Stomach (tissue), 19 donors: ENCODE data around the gene EEF1B2. TPM values are rescaled to one million over a fixed set of nuclear protein-coding genes. Genes with fewer than 3 reads are reported as not detected.

Experiments used
- DNase-seq, 2 donors: peaks; one replicate each; pipeline versions ENCODE4 v3.0.0 to v3.0.0-alpha.2; 2013 to 2019
- H3K27ac ChIP-seq, 5 donors: fragments of 200-600 bp in 4 of 5; sonication (generic) in 4 of 5; one replicate each; pipeline ENCODE4 v1.5.1; 2013 to 2019; ENCODE audit warnings: mild to moderate bottlenecking in 1 of 5, moderate library complexity in 1 of 5
- H3K27me3 ChIP-seq, 3 donors: fragments of 200-600 bp; sonication (generic); one replicate each; pipeline ENCODE4 v1.5.1; 2017 to 2019; ENCODE audit warnings: mixed run types in 1 of 3
- H3K36me3 ChIP-seq, 4 donors: fragments of 200-600 bp; sonication (generic); 1 replicate in 3 of 4; 2 replicates in 1 of 4; pipeline ENCODE4 v1.5.1; 2016 to 2019
- H3K4me1 ChIP-seq, 4 donors: fragments of 200-600 bp; sonication (generic); one replicate each; pipeline ENCODE4 v1.5.1; 2016 to 2019
- H3K4me3 ChIP-seq, 4 donors: fragments of 200-600 bp; sonication (generic) in 3 of 4; one replicate each; pipeline ENCODE4 v1.5.1; 2016 to 2019; ENCODE audit warnings: mild to moderate bottlenecking in 1 of 4
- H3K9me3 ChIP-seq, 4 donors: fragments of 200-600 bp; sonication (generic); one replicate each; pipeline ENCODE4 v1.5.1; 2016 to 2019
- CTCF ChIP-seq, 7 experiments: fragments of 450-650 bp in 4 of 7; fragments of 200-600 bp in 3 of 7; sonication (generic) in 3 of 7; IDR thresholded peaks; one replicate each; pipeline ENCODE4 v1.5.1; 2016 to 2019; ENCODE audit warnings: antibody characterized with exemption in 7 of 7, control low read depth in 2 of 7, mild to moderate bottlenecking in 1 of 7
- EP300 ChIP-seq: sonication (generic); formaldehyde crosslinking; IDR thresholded peaks from one replicate; pipeline ENCODE4 v1.6.1; 2017; ENCODE audit warnings: antibody characterized with exemption
- POLR2A ChIP-seq, 4 donors: fragments of 450-650 bp; IDR thresholded peaks; one replicate each; pipeline ENCODE4 v1.6.1; 2016; ENCODE audit warnings: antibody characterized with exemption in 4 of 4, control low read depth in 2 of 4, mild to moderate bottlenecking in 1 of 4, moderate library complexity in 1 of 4
- POLR2AphosphoS5 ChIP-seq, 3 donors: sonication (generic); formaldehyde crosslinking; IDR thresholded peaks; one replicate each; pipeline ENCODE4 v1.6.1; 2016; ENCODE audit warnings: antibody characterized with exemption in 3 of 3
- WGBS, 5 donors: extraction: QIAGEN DNeasy Blood & Tissue Kit in 3 of 5; methylation state at CpG; one replicate each; pipeline versions ENCODE4 v1.1.5 to v1.1.7; 2013 to 2018; 5-methylcytosine and 5-hydroxymethylcytosine counted together
- intact Hi-C: fragments of 100-400 bp; cut with DNase I; formaldehyde crosslinking; loops from one replicate; pipeline ENCODE4 v1.15.1; 2023; ENCODE audit warnings: low total_unique reads
- long read RNA-seq, 10 donors: transcript quantifications; one replicate each; lab custom pipeline, GENCODE V29; 2026
- polyA plus RNA-seq, 3 donors: library from polyadenylated mRNA; stranded (reverse); fragments of 200-250 nt; gene quantifications; one replicate each; pipeline ENCODE4 v1.2.3, GENCODE V29; 2013
- total RNA-seq, 5 donors: library from RNA; depleted of rRNA; stranded (reverse); fragments of >200 nt; gene quantifications; one replicate each; pipeline versions ENCODE4 v1.1.0 to v1.2.3, GENCODE V29; 2014 to 2016
- donor health status: healthy with polysubstance abuse.
- donor health status: Bipolar disorder and iron deficiency.
- donor health status: healthy.

The EEF1B2 gene
- total RNA-seq: 100 to 1,000 TPM in 4 of 5 donors, 10 to 100 TPM in 1; 62.6 to 818 (median 284) TPM
- 1,000 to 10,000 TPM in 1 of 3 donors, 100 to 1,000 TPM in 2; 744 to 1,000 (median 790) TPM for polyA plus RNA-seq
- long read RNA-seq, donor 1, transcript EEF1B2-203 (6 exons, 1,098 nt): major isoform, 142 of 194 reads
- long read RNA-seq, donor 1, transcript EEF1B2-211 (2 exons, 587 nt): minor isoform, 8 of 194 reads
- long read RNA-seq, donor 1, transcript EEF1B2-201 (7 exons, 844 nt): minor isoform, 6 of 194 reads
- long read RNA-seq, donor 1, partial matches to known transcripts: 26 of 194 reads
- long read RNA-seq, donor 1, other reads (novel, unspliced or antisense): 5 of 194 reads
- long read RNA-seq, donor 2, transcript EEF1B2-211 (2 exons, 587 nt): minor isoform, 6 of 286 reads
- long read RNA-seq, donor 2, transcript EEF1B2-203 (6 exons, 1,098 nt): major isoform, 223 of 286 reads
- long read RNA-seq, donor 2, transcript EEF1B2-201 (7 exons, 844 nt): minor isoform, 13 of 286 reads
- long read RNA-seq, donor 2, partial matches to known transcripts: 40 of 286 reads
- long read RNA-seq, donor 2, other reads (novel, unspliced or antisense): 0 of 286 reads
- long read RNA-seq, donor 3, transcript EEF1B2-203 (6 exons, 1,098 nt): major isoform, 291 of 347 reads
- long read RNA-seq, donor 3, transcript EEF1B2-211 (2 exons, 587 nt): minor isoform, 9 of 347 reads
- long read RNA-seq, donor 3, transcript EEF1B2-202 (7 exons, 880 nt): minor isoform, 5 of 347 reads
- long read RNA-seq, donor 3, transcript EEF1B2-201 (7 exons, 844 nt): minor isoform, 6 of 347 reads
- long read RNA-seq, donor 3, partial matches to known transcripts: 32 of 347 reads
- long read RNA-seq, donor 3, other reads (novel, unspliced or antisense): 0 of 347 reads
- long read RNA-seq, donor 4, transcript EEF1B2-203 (6 exons, 1,098 nt): major isoform, 48 of 56 reads
- long read RNA-seq, donor 4, partial matches to known transcripts: 5 of 56 reads
- long read RNA-seq, donor 4, other reads (novel, unspliced or antisense): 0 of 56 reads
- long read RNA-seq, donor 5, transcript EEF1B2-201 (7 exons, 844 nt): minor isoform, 17 of 392 reads
- long read RNA-seq, donor 5, transcript EEF1B2-211 (2 exons, 587 nt): minor isoform, 11 of 392 reads
- long read RNA-seq, donor 5, transcript EEF1B2-202 (7 exons, 880 nt): minor isoform, 6 of 392 reads
- long read RNA-seq, donor 5, transcript EEF1B2-203 (6 exons, 1,098 nt): major isoform, 313 of 392 reads
- long read RNA-seq, donor 5, partial matches to known transcripts: 33 of 392 reads
- long read RNA-seq, donor 5, other reads (novel, unspliced or antisense): 7 of 392 reads
- long read RNA-seq, donor 6: 0 reads
- long read RNA-seq, donor 7, transcript EEF1B2-203 (6 exons, 1,098 nt): major isoform, 420 of 562 reads
- long read RNA-seq, donor 7, transcript EEF1B2-211 (2 exons, 587 nt): minor isoform, 12 of 562 reads
- long read RNA-seq, donor 7, transcript EEF1B2-202 (7 exons, 880 nt): minor isoform, 9 of 562 reads
- long read RNA-seq, donor 7, transcript EEF1B2-201 (7 exons, 844 nt): minor isoform, 13 of 562 reads
- long read RNA-seq, donor 7, partial matches to known transcripts: 103 of 562 reads
- long read RNA-seq, donor 7, other reads (novel, unspliced or antisense): 0 of 562 reads
- long read RNA-seq, donor 8, transcript EEF1B2-203 (6 exons, 1,098 nt): major isoform, 446 of 523 reads
- long read RNA-seq, donor 8, transcript EEF1B2-201 (7 exons, 844 nt): minor isoform, 13 of 523 reads
- long read RNA-seq, donor 8, transcript EEF1B2-211 (2 exons, 587 nt): minor isoform, 10 of 523 reads
- long read RNA-seq, donor 8, partial matches to known transcripts: 38 of 523 reads
- long read RNA-seq, donor 8, other reads (novel, unspliced or antisense): 12 of 523 reads
- long read RNA-seq, donor 9, transcript EEF1B2-201 (7 exons, 844 nt): minor isoform, 15 of 508 reads
- long read RNA-seq, donor 9, transcript EEF1B2-203 (6 exons, 1,098 nt): major isoform, 361 of 508 reads
- long read RNA-seq, donor 9, transcript EEF1B2-211 (2 exons, 587 nt): minor isoform, 31 of 508 reads
- long read RNA-seq, donor 9, partial matches to known transcripts: 87 of 508 reads
- long read RNA-seq, donor 9, other reads (novel, unspliced or antisense): 6 of 508 reads
- long read RNA-seq, donor 10, transcript EEF1B2-203 (6 exons, 1,098 nt): major isoform, 245 of 291 reads
- long read RNA-seq, donor 10, partial matches to known transcripts: 37 of 291 reads
- long read RNA-seq, donor 10, other reads (novel, unspliced or antisense): 0 of 291 reads

DNA sequence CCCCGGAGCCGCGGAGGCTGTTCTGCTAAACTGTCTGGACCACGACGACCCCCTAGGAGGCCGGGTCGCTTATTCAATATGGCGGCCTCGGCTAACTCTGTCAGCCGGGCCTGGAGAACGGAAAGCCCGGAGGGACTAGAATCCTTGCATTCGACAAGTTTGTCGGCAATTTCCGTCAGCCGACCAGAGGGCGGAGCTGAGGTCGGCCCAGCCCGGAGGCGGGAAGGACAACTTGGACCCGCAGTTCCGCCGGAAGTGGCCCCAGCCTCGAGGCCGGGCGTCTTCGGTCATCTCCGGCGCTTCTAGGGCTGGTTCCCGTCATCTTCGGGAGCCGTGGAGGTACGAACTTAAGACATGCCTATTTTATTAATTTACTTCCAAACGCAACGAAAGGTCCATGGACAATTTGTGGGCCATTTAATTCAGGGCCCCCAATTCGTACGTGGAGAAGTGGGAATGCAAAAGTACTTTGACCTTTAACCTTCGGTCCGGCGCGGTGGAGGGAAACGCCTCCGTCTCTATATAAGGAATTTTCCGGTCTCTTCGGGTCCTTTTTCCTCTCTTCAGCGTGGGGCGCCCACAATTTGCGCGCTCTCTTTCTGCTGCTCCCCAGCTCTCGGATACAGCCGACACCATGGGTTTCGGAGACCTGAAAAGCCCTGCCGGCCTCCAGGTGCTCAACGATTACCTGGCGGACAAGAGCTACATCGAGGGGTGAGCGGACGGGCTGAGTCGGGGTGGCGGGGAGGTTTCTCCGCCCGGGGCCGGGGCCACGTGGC lies at the start of gene EEF1B2, which contains the start of gene NDUFS1:
Gene EEF1B2, plus strand, starts transcription at position 550 of the 779 bp plus-strand sequence. Its CDS starts 85 bp downstream, at position 635.
Gene NDUFS1, minus strand, starts transcription at position 99 of the 779 bp plus-strand sequence. CDS start 5,766 bp downstream, outside the sequence.
- H3K36me3 ChIP-seq: peaks cover 25 to 42% (median 38%) of the 10 kb centered on the region in 4 donors
- peak within 1 kb of the TSS; percentile 90 to 95 (median 94) for H3K27ac ChIP-seq
- peak; percentile 98 to 99 for DNase-seq
- H3K9me3 ChIP-seq: no peaks in the 10 kb centered on the region
- H3K4me3 ChIP-seq: peak within 1 kb of the TSS; percentile 62 to 94 (median 75)
- no peaks in the 10 kb centered on the region for H3K27me3 ChIP-seq
- TF ChIP-seq POLR2AphosphoS5 (IDR thresholded peaks at IDR 0.05) (peak; percentile 64 to 97 (median 84)), EP300 (no peak), POLR2A (IDR thresholded peaks at IDR 0.05) (peak in 2 of 4 donors; percentile 6 to 29), CTCF (IDR thresholded peaks at IDR 0.05) (peak in 1 of 7 experiments; percentile 6)
- intact Hi-C loops: no loop called here
- WGBS, 5 donors: 0 to 1% (median 0%) methylated on average over 37 to 64 of the region's 64 CpGs
- peaks cover 20 to 73% (median 48%) of the 10 kb centered on the region in 4 donors for H3K4me1 ChIP-seq

- TF ChIP-seq CTCF (IDR thresholded peaks at IDR 0.05) (no peak), POLR2A (IDR thresholded peaks at IDR 0.05) (no peak), POLR2AphosphoS5 (IDR thresholded peaks at IDR 0.05) (no peak), EP300 (no peak)
- Histone ChIP-seq H3K4me3 (no peak overlapping the region), H3K4me1 (no peaks in the 10 kb centered on the region), H3K27ac (no peak overlapping the region), H3K27me3 (no peaks in the 10 kb centered on the region), H3K9me3 (peaks cover 0 to 5% (median 0%) of the 10 kb centered on the region in 4 donors), H3K36me3 (peaks cover 0 to 47% (median 20%) of the 10 kb centered on the region in 4 donors)
- intact Hi-C loops: no loop called here
- DNase-seq: no peak
- WGBS, 5 donors: 89 to 100% (median 95%) methylated on average over 3 of the region's 3 CpGs
These were observed 47.6 kb upstream of the EEF1B2 start for GRCh38 chr2:206112108-206112507.
